Spleen (tissue), 7 donors: ENCODE data around the gene ADGRV1.

Source experiments
- CTCF ChIP-seq, 11 experiments: fragments of 200-600 bp in 7 of 11; fragments of 450-650 bp in 4 of 11; sonication (generic) in 4 of 11; IDR thresholded peaks in 8 of 11; conservative IDR thresholded peaks in 3 of 11; 1 replicate in 7 of 11; 2 replicates in 4 of 11; pipeline versions ENCODE4 v1.4.0 to v1.8.0; 2016 to 2021; ENCODE audit warnings: antibody characterized with exemption in 11 of 11, inconsistent platforms in 4 of 11, mild to moderate bottlenecking in 1 of 11
- POLR2AphosphoS5 ChIP-seq, 3 donors: sonication (generic); formaldehyde crosslinking; IDR thresholded peaks; one replicate each; pipeline ENCODE4 v1.5.1; 2017; ENCODE audit warnings: antibody characterized with exemption in 3 of 3
- donor health status: DM: no; HTN: no; CAD: no; lungs with moderate emphysema.
- donor health status: DM: no; HTN: no; CAD: no.
- donor health status: DM: no; HTN: no; CAD: no.

DNA sequence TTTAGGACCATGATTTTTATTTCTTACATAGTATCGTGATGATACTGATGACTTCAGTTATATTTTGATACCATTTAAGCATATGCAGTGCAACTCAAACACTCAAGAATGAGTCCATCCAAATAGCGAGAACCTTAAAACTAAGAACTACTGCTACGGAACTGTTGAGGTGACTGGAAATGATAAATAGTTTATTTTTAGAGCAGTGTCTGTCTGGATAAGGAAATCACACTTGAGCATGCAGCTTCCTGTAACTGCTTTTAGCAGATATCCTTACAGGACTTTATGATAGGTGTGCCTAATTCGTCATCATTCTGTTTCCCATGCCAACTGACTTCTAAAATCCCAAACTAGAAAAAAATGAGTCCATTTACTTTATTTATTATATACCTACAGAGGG lies 85.5 kb downstream of the ADGRV1 start:
- no peak for TF ChIP-seq CTCF (IDR thresholded peaks at IDR 0.05 in 8 of 11, conservative IDR thresholded peaks at IDR 0.05 in 3 of 11)
- no peak for TF ChIP-seq POLR2AphosphoS5 (IDR thresholded peaks at IDR 0.05)
